IMR-90 (cell line): Measurements from ENCODE around the gene ANKRD65. TPM values are rescaled to one million over a fixed set of nuclear protein-coding genes. Genes with fewer than 3 reads are reported as not detected.

ENCODE experiments used
- ATAC-seq: fragments of 200-7000 bp; cut with Tn5 transposase; 2 replicates; pipeline ENCODE4 v1.9.1; 2020; ENCODE audit warnings: low read depth, mild to moderate bottlenecking, moderate library complexity
- BruUV-seq: library from RNA; stranded (reverse); fragments of 400-500 nt; replicated peaks from 2 replicates; lab custom pipeline; 2021; lab: Mats Ljungman, UMichigan
- CTCF ChIA-PET: fragments of 300-600 bp; formaldehyde crosslinking; extraction: SDS; loops from one replicate; lab custom pipeline; 2021; ENCODE audit warnings: antibody characterized with exemption; lab: Yijun Ruan, JAX
- POLR2A ChIA-PET: fragments of 300-600 bp; sonication (Branson Sonifier 250); formaldehyde crosslinking; loops from one replicate; lab custom pipeline; 2022; ENCODE audit warnings: antibody characterized with exemption; ENCODE audit not compliant: unreplicated experiment; lab: Charles Lee
- DNase-seq: peaks from one replicate; pipeline ENCODE4 v3.0.0; 2013
- H2AFZ ChIP-seq: replicated peaks from 2 replicates; pipeline ENCODE3; 2013; ENCODE audit warnings: low read length, mild to moderate bottlenecking; ENCODE audit not compliant: poor library complexity
- H2AK5ac ChIP-seq: 2 replicates; pipeline ENCODE4 v1.6.1; 2013; ENCODE audit warnings: low read depth, low read length, inconsistent platforms
- H2AK9ac ChIP-seq: replicated peaks from 2 replicates; pipeline ENCODE3; 2013; ENCODE audit warnings: mild to moderate bottlenecking, low read depth, low read length, moderate library complexity; ENCODE audit not compliant: poor library complexity
- H2BK120ac ChIP-seq: 2 replicates; pipeline ENCODE4 v1.6.1; 2013; ENCODE audit warnings: low read depth, low read length, inconsistent platforms
- H2BK15ac ChIP-seq: 3 replicates; pipeline ENCODE4 v1.6.1; 2013; ENCODE audit warnings: low read depth, low read length, inconsistent platforms
- H2BK20ac ChIP-seq: 2 replicates; pipeline ENCODE4 v1.6.1; 2013; ENCODE audit warnings: low read depth, mild to moderate bottlenecking, inconsistent platforms, low read length, moderate library complexity
- H2BK5ac ChIP-seq: 2 replicates; pipeline ENCODE4 v1.6.1; 2013; ENCODE audit warnings: mild to moderate bottlenecking, low read depth, low read length, inconsistent platforms; ENCODE audit not compliant: poor library complexity, severe bottlenecking
- H3K14ac ChIP-seq: replicated peaks from 2 replicates; pipeline ENCODE4 v1.6.1; 2013; ENCODE audit warnings: low read depth, low read length, inconsistent platforms
- H3K18ac ChIP-seq: 2 replicates; pipeline ENCODE4 v1.6.1; 2013; ENCODE audit warnings: low read depth, low read length, control low read depth
- H3K23ac ChIP-seq: 2 replicates; pipeline ENCODE4 v1.6.1; 2013; ENCODE audit warnings: low read depth, low read length, inconsistent platforms
- H3K27ac ChIP-seq: 2 replicates; pipeline ENCODE4 v1.5.1; 2013; ENCODE audit warnings: mild to moderate bottlenecking, control low read depth, low read length; ENCODE audit not compliant: insufficient read depth
- H3K27me3 ChIP-seq: 2 replicates; pipeline ENCODE4 v1.6.1; 2013; ENCODE audit warnings: low read length; ENCODE audit not compliant: control insufficient read depth, insufficient read depth
- H3K36me3 ChIP-seq: 2 replicates; pipeline ENCODE4 v1.6.1; 2013; ENCODE audit warnings: low read length, mixed read lengths; ENCODE audit not compliant: control insufficient read depth, insufficient read depth
- H3K4ac ChIP-seq: 2 replicates; pipeline ENCODE4 v1.6.1; 2013; ENCODE audit warnings: low read depth, low read length, inconsistent platforms
- H3K4me1 ChIP-seq: 2 replicates; pipeline ENCODE4 v1.6.1; 2013; ENCODE audit warnings: low read length, mixed read lengths; ENCODE audit not compliant: control insufficient read depth, insufficient read depth
- H3K4me2 ChIP-seq: 2 replicates; pipeline ENCODE4 v1.6.1; 2013; ENCODE audit warnings: low read depth, mild to moderate bottlenecking, control low read depth, low read length, moderate library complexity
- H3K4me3 ChIP-seq: 2 replicates; pipeline ENCODE4 v1.5.1; 2013; ENCODE audit warnings: low read depth, mild to moderate bottlenecking, control low read depth, low read length, moderate library complexity; ENCODE audit not compliant: insufficient read depth
- H3K56ac ChIP-seq: 2 replicates; pipeline ENCODE4 v1.6.1; 2013; ENCODE audit warnings: low read length, inconsistent platforms; ENCODE audit not compliant: insufficient read depth; ENCODE audit errors: extremely low read depth
- H3K79me1 ChIP-seq, 2 experiments: 2 replicates each; pipeline ENCODE4 v1.6.1; 2013; ENCODE audit warnings: low read length in 2 of 2, inconsistent platforms in 1 of 2, low read depth in 1 of 2
- H3K9ac ChIP-seq: 2 replicates; pipeline ENCODE4 v1.6.1; 2013; ENCODE audit warnings: low read depth, low read length, control low read depth
- H3K9me1 ChIP-seq: 2 replicates; pipeline ENCODE4 v1.6.1; 2013; ENCODE audit warnings: low read length, inconsistent platforms; ENCODE audit not compliant: insufficient read depth
- H3K9me3 ChIP-seq: 2 replicates; pipeline ENCODE4 v1.6.1; 2013; ENCODE audit warnings: low read length; ENCODE audit not compliant: control insufficient read depth, insufficient read depth
- H4K20me1 ChIP-seq: 2 replicates; pipeline ENCODE4 v1.6.1; 2013; ENCODE audit warnings: low read length, inconsistent platforms; ENCODE audit not compliant: insufficient read depth
- H4K5ac ChIP-seq: 2 replicates; pipeline ENCODE4 v1.6.1; 2013; ENCODE audit warnings: mild to moderate bottlenecking, low read depth, low read length, control low read depth
- H4K8ac ChIP-seq, 2 experiments: 2 replicates each; pipeline ENCODE4 v1.6.1; 2013; ENCODE audit warnings: low read depth in 2 of 2, low read length in 2 of 2, control low read depth in 1 of 2, inconsistent platforms in 1 of 2
- H4K91ac ChIP-seq: 2 replicates; pipeline ENCODE4 v1.6.1; 2013; ENCODE audit warnings: low read depth, low read length, inconsistent platforms; ENCODE audit not compliant: insufficient read depth
- CEBPB ChIP-seq: IDR thresholded peaks from 2 replicates; pipeline ENCODE4 v1.6.1; 2012; ENCODE audit warnings: low read depth, low read length, improper control_type of control experiment
- POLR2A ChIP-seq: IDR thresholded peaks from 2 replicates; pipeline ENCODE4 v1.6.1; 2012; ENCODE audit warnings: mild to moderate bottlenecking, low read depth, low read length
- RCOR1 ChIP-seq: IDR thresholded peaks from 2 replicates; pipeline ENCODE4 v1.6.1; 2012; ENCODE audit warnings: mild to moderate bottlenecking, low read length, improper control_type of control experiment; ENCODE audit not compliant: insufficient replicate concordance
- SMC3 ChIP-seq: fragments of 150-350 bp; IDR thresholded peaks from 2 replicates; pipeline ENCODE4 v1.6.1; 2016; ENCODE audit warnings: low read depth, mild to moderate bottlenecking, antibody characterized with exemption, low read length, moderate library complexity
- WGBS, 2 experiments: methylation state at CpG; one replicate each; pipeline versions ENCODE4 v1.1.5 to v1.1.7; 2013; ENCODE audit warnings: missing lambda C conversion rate in 2 of 2; ENCODE audit not compliant: insufficient read length in 1 of 2; ENCODE audit errors: extremely low coverage in 2 of 2; 5-methylcytosine and 5-hydroxymethylcytosine counted together
- dilution Hi-C: fragments of 300-500 bp; cut with HindIII; formaldehyde crosslinking; loops from one replicate; pipeline ENCODE4 v1.14.3; 2018; ENCODE audit warnings: low sequenced_read_pairs; ENCODE audit not compliant: unreplicated experiment
- in situ Hi-C: fragments of 300-500 bp; cut with MboI; formaldehyde crosslinking; loops from 3 replicates; pipeline ENCODE4 v1.14.3; 2019; ENCODE audit warnings: low sequenced_read_pairs, inconsistent platforms, mixed read lengths
- intact Hi-C: fragments of 100-400 bp; cut with micrococcal nuclease; formaldehyde crosslinking; loops from 2 replicates; pipeline ENCODE4 v1.10.0; 2022
- polyA plus RNA-seq, 3 experiments: library from polyadenylated mRNA; depleted of rRNA; stranded (reverse); fragments of >200 nt; gene quantifications; 2 replicates each; pipeline ENCODE4 v1.2.3, GENCODE V29; 2012; ENCODE audit warnings: low replicate concordance in 1 of 3
- total RNA-seq: library from RNA; depleted of rRNA; stranded (reverse); fragments of >200 nt; gene quantifications from 2 replicates; pipeline ENCODE4 v1.2.3, GENCODE V29; 2012

ANKRD65 gene
- total and polyA plus RNA-seq, 2 of the 4 experiments (the other 2 are of a cell fraction) = 0.09 TPM; not detected in 1

GRCh38 chr1:1462318-1462966, 41.4 kb upstream of the ANKRD65 start:
- 86% methylated on average over 9 of the region's 26 CpGs; no CpG with 5 or more reads in 1 of the 2 experiments for WGBS, 2 experiments
- dilution Hi-C loops = no loop called here

More at GRCh38 chr1:1462318-1462966, 41.4 kb upstream of the ANKRD65 start:
- Histone ChIP-seq H2AFZ (peak overlapping the region; percentile 33), H3K27ac (no peak overlapping the region), H3K36me3 (no peaks in the 10 kb centered on the region), H3K27me3 (no peaks in the 10 kb centered on the region), H3K18ac (no peak overlapping the region), H3K56ac (no peak overlapping the region), H3K9me3 (no peaks in the 10 kb centered on the region), H3K79me1 (no peaks in the 10 kb centered on the region), H3K9me1 (no peaks in the 10 kb centered on the region), H3K23ac (no peak overlapping the region), H3K4ac (no peak overlapping the region), H2BK20ac (no peak overlapping the region), H4K8ac (no peak overlapping the region), H3K9ac (no peak overlapping the region), H2AK9ac (no peak overlapping the region), H4K91ac (no peak overlapping the region), H2BK15ac (no peak overlapping the region), H4K20me1 (no peaks in the 10 kb centered on the region), H3K4me3 (no peak overlapping the region), H3K4me1 (no peaks in the 10 kb centered on the region), H2BK5ac (no peak overlapping the region), H3K4me2 (no peak overlapping the region), H3K14ac (no peak overlapping the region), H2AK5ac (no peak overlapping the region), H2BK120ac (no peak overlapping the region), H4K5ac (no peak overlapping the region)
- in situ Hi-C loops (no loop called here), intact Hi-C loops (no loop called here)
- no TSS peak for BruUV-seq
- POLR2A ChIA-PET = no interaction called here
- CTCF ChIA-PET = no interaction called here
- TF ChIP-seq POLR2A (no peak), RCOR1 (no peak), SMC3 (no peak), CEBPB (no peak)
- DNase-seq = no peak
- ATAC-seq = no peak
